NCI-H345 (cell line): ENCODE data around the gene PCDHB8.
"Not testable (repeated sequence)": the region's sequence is repeated elsewhere in the genome, so short reads cannot be mapped to it uniquely, and the experiment has no call there.

Experiments
- DNase-seq: peaks from one replicate; lab custom pipeline; 2025; lab: John Stamatoyannopoulos, UW

PCDHB8 gene

GRCh38 chr5:141177577-141178191, at the start of gene PCDHB8:
Gene PCDHB8 (plus strand): TSS chr5:141177790. CDS start chr5:141178035, 245 bp downstream.
- DNase-seq = not testable (repeated sequence)

GRCh38 chr5:141135030-141135717, 42.4 kb upstream of the PCDHB8 start, which contains the start of gene PCDHB5:
Gene PCDHB5 (plus strand): TSS chr5:141135206. CDS start chr5:141135435, 229 bp downstream.
- DNase-seq = no peak

- no peak for DNase-seq
Measured at GRCh38 chr5:141135718-141136266, 41.8 kb upstream of the PCDHB8 start.

GRCh38 chr5:141137346-141137745, 40.2 kb upstream of the PCDHB8 start:
- not testable (repeated sequence) for DNase-seq

- no peak for DNase-seq
Measured at GRCh38 chr5:141149812-141150211, 27.8 kb upstream of the PCDHB8 start, which contains the start of gene PCDHB6. Gene PCDHB6 (plus strand): TSS chr5:141150057. CDS start chr5:141150258, 201 bp downstream.

- DNase-seq = no peak
Measured at GRCh38 chr5:141150224-141150992, 27.2 kb upstream of the PCDHB8 start.

- no peak for DNase-seq
Measured at GRCh38 chr5:141150993-141151325, 26.6 kb upstream of the PCDHB8 start.

- not testable (repeated sequence) for DNase-seq
Measured at GRCh38 chr5:141151632-141152031, 26.0 kb upstream of the PCDHB8 start.

GRCh38 chr5:141152096-141152495, 25.5 kb upstream of the PCDHB8 start:
- DNase-seq = not testable (repeated sequence)

GRCh38 chr5:141155540-141156374, 21.8 kb upstream of the PCDHB8 start:
- DNase-seq = no peak

- DNase-seq = not testable (repeated sequence)
Measured at GRCh38 chr5:141157356-141157755, 20.2 kb upstream of the PCDHB8 start.

GRCh38 chr5:141157901-141158300, 19.7 kb upstream of the PCDHB8 start:
- not testable (repeated sequence) for DNase-seq

GRCh38 chr5:141172381-141173204, 5.0 kb upstream of the PCDHB8 start, which contains the start of gene PCDHB7:
Gene PCDHB7 (plus strand): TSS chr5:141172644. CDS start chr5:141172836, 192 bp downstream.
- no peak for DNase-seq

- DNase-seq = not testable (repeated sequence)
Measured at GRCh38 chr5:141174291-141175104, 3.1 kb upstream of the PCDHB8 start.

GRCh38 chr5:141175933-141176332, 1.7 kb upstream of the PCDHB8 start:
- DNase-seq = no peak

- DNase-seq = not testable (repeated sequence)
Measured at GRCh38 chr5:141179371-141179770, 1.8 kb downstream of the PCDHB8 start.

GRCh38 chr5:141179876-141180275, 2.3 kb downstream of the PCDHB8 start:
- DNase-seq = not testable (repeated sequence)

GRCh38 chr5:141180313-141180712, 2.7 kb downstream of the PCDHB8 start:
- DNase-seq = no peak

- DNase-seq = peak; percentile 9
Measured at GRCh38 chr5:141182248-141182647, 4.7 kb downstream of the PCDHB8 start, which contains the start of gene PCDHB16. Gene PCDHB16 (plus strand): TSS chr5:141182387. CDS start chr5:141182560, 173 bp downstream.
